IMR-90 (cell line): Measurements from ENCODE around the gene LYRM4. TPM values are rescaled to one million over a fixed set of nuclear protein-coding genes. Genes with fewer than 3 reads are reported as not detected.

ENCODE experiments used
- ATAC-seq: fragments of 200-7000 bp; cut with Tn5 transposase; 2 replicates; pipeline ENCODE4 v1.9.1; 2020; ENCODE audit warnings: low read depth, mild to moderate bottlenecking, moderate library complexity
- BruUV-seq: library from RNA; stranded (reverse); fragments of 400-500 nt; replicated peaks from 2 replicates; lab custom pipeline; 2021; lab: Mats Ljungman, UMichigan
- CTCF ChIA-PET: fragments of 300-600 bp; formaldehyde crosslinking; extraction: SDS; loops from one replicate; lab custom pipeline; 2021; ENCODE audit warnings: antibody characterized with exemption; lab: Yijun Ruan, JAX
- POLR2A ChIA-PET: fragments of 300-600 bp; sonication (Branson Sonifier 250); formaldehyde crosslinking; loops from one replicate; lab custom pipeline; 2022; ENCODE audit warnings: antibody characterized with exemption; ENCODE audit not compliant: unreplicated experiment; lab: Charles Lee
- DNase-seq: peaks from one replicate; pipeline ENCODE4 v3.0.0; 2013
- H2AFZ ChIP-seq: replicated peaks from 2 replicates; pipeline ENCODE3; 2013; ENCODE audit warnings: low read length, mild to moderate bottlenecking; ENCODE audit not compliant: poor library complexity
- H2AK5ac ChIP-seq: 2 replicates; pipeline ENCODE4 v1.6.1; 2013; ENCODE audit warnings: low read depth, low read length, inconsistent platforms
- H2AK9ac ChIP-seq: replicated peaks from 2 replicates; pipeline ENCODE3; 2013; ENCODE audit warnings: mild to moderate bottlenecking, low read depth, low read length, moderate library complexity; ENCODE audit not compliant: poor library complexity
- H2BK120ac ChIP-seq: 2 replicates; pipeline ENCODE4 v1.6.1; 2013; ENCODE audit warnings: low read depth, low read length, inconsistent platforms
- H2BK15ac ChIP-seq: 3 replicates; pipeline ENCODE4 v1.6.1; 2013; ENCODE audit warnings: low read depth, low read length, inconsistent platforms
- H2BK20ac ChIP-seq: 2 replicates; pipeline ENCODE4 v1.6.1; 2013; ENCODE audit warnings: low read depth, mild to moderate bottlenecking, inconsistent platforms, low read length, moderate library complexity
- H2BK5ac ChIP-seq: 2 replicates; pipeline ENCODE4 v1.6.1; 2013; ENCODE audit warnings: mild to moderate bottlenecking, low read depth, low read length, inconsistent platforms; ENCODE audit not compliant: poor library complexity, severe bottlenecking
- H3K14ac ChIP-seq: replicated peaks from 2 replicates; pipeline ENCODE4 v1.6.1; 2013; ENCODE audit warnings: low read depth, low read length, inconsistent platforms
- H3K18ac ChIP-seq: 2 replicates; pipeline ENCODE4 v1.6.1; 2013; ENCODE audit warnings: low read depth, low read length, control low read depth
- H3K23ac ChIP-seq: 2 replicates; pipeline ENCODE4 v1.6.1; 2013; ENCODE audit warnings: low read depth, low read length, inconsistent platforms
- H3K27ac ChIP-seq: 2 replicates; pipeline ENCODE4 v1.5.1; 2013; ENCODE audit warnings: mild to moderate bottlenecking, control low read depth, low read length; ENCODE audit not compliant: insufficient read depth
- H3K27me3 ChIP-seq: 2 replicates; pipeline ENCODE4 v1.6.1; 2013; ENCODE audit warnings: low read length; ENCODE audit not compliant: control insufficient read depth, insufficient read depth
- H3K36me3 ChIP-seq: 2 replicates; pipeline ENCODE4 v1.6.1; 2013; ENCODE audit warnings: low read length, mixed read lengths; ENCODE audit not compliant: control insufficient read depth, insufficient read depth
- H3K4ac ChIP-seq: 2 replicates; pipeline ENCODE4 v1.6.1; 2013; ENCODE audit warnings: low read depth, low read length, inconsistent platforms
- H3K4me1 ChIP-seq: 2 replicates; pipeline ENCODE4 v1.6.1; 2013; ENCODE audit warnings: low read length, mixed read lengths; ENCODE audit not compliant: control insufficient read depth, insufficient read depth
- H3K4me2 ChIP-seq: 2 replicates; pipeline ENCODE4 v1.6.1; 2013; ENCODE audit warnings: low read depth, mild to moderate bottlenecking, control low read depth, low read length, moderate library complexity
- H3K4me3 ChIP-seq: 2 replicates; pipeline ENCODE4 v1.5.1; 2013; ENCODE audit warnings: low read depth, mild to moderate bottlenecking, control low read depth, low read length, moderate library complexity; ENCODE audit not compliant: insufficient read depth
- H3K56ac ChIP-seq: 2 replicates; pipeline ENCODE4 v1.6.1; 2013; ENCODE audit warnings: low read length, inconsistent platforms; ENCODE audit not compliant: insufficient read depth; ENCODE audit errors: extremely low read depth
- H3K79me1 ChIP-seq, 2 experiments: 2 replicates each; pipeline ENCODE4 v1.6.1; 2013; ENCODE audit warnings: low read length in 2 of 2, inconsistent platforms in 1 of 2, low read depth in 1 of 2
- H3K9ac ChIP-seq: 2 replicates; pipeline ENCODE4 v1.6.1; 2013; ENCODE audit warnings: low read depth, low read length, control low read depth
- H3K9me1 ChIP-seq: 2 replicates; pipeline ENCODE4 v1.6.1; 2013; ENCODE audit warnings: low read length, inconsistent platforms; ENCODE audit not compliant: insufficient read depth
- H3K9me3 ChIP-seq: 2 replicates; pipeline ENCODE4 v1.6.1; 2013; ENCODE audit warnings: low read length; ENCODE audit not compliant: control insufficient read depth, insufficient read depth
- H4K20me1 ChIP-seq: 2 replicates; pipeline ENCODE4 v1.6.1; 2013; ENCODE audit warnings: low read length, inconsistent platforms; ENCODE audit not compliant: insufficient read depth
- H4K5ac ChIP-seq: 2 replicates; pipeline ENCODE4 v1.6.1; 2013; ENCODE audit warnings: mild to moderate bottlenecking, low read depth, low read length, control low read depth
- H4K8ac ChIP-seq, 2 experiments: 2 replicates each; pipeline ENCODE4 v1.6.1; 2013; ENCODE audit warnings: low read depth in 2 of 2, low read length in 2 of 2, control low read depth in 1 of 2, inconsistent platforms in 1 of 2
- H4K91ac ChIP-seq: 2 replicates; pipeline ENCODE4 v1.6.1; 2013; ENCODE audit warnings: low read depth, low read length, inconsistent platforms; ENCODE audit not compliant: insufficient read depth
- BHLHE40 ChIP-seq: fragments of 150-350 bp; IDR thresholded peaks from 2 replicates; pipeline ENCODE4 v1.6.1; 2016; ENCODE audit warnings: mild to moderate bottlenecking, low read depth, low read length
- CEBPB ChIP-seq: IDR thresholded peaks from 2 replicates; pipeline ENCODE4 v1.6.1; 2012; ENCODE audit warnings: low read depth, low read length, improper control_type of control experiment
- FOS ChIP-seq: fragments of 150-350 bp; IDR thresholded peaks from 2 replicates; pipeline ENCODE4 v1.6.1; 2016; ENCODE audit warnings: low read depth, low read length
- MAFK ChIP-seq: IDR thresholded peaks from 2 replicates; pipeline ENCODE4 v1.6.1; 2012; ENCODE audit warnings: low read depth, low read length, improper control_type of control experiment
- NFE2L2 ChIP-seq: fragments of 150-350 bp; IDR thresholded peaks from 2 replicates; pipeline ENCODE4 v1.6.1; 2016; ENCODE audit warnings: low read depth, mild to moderate bottlenecking, low read length
- RCOR1 ChIP-seq: IDR thresholded peaks from 2 replicates; pipeline ENCODE4 v1.6.1; 2012; ENCODE audit warnings: mild to moderate bottlenecking, low read length, improper control_type of control experiment; ENCODE audit not compliant: insufficient replicate concordance
- WGBS, 2 experiments: methylation state at CpG; one replicate each; pipeline versions ENCODE4 v1.1.5 to v1.1.7; 2013; ENCODE audit warnings: missing lambda C conversion rate in 2 of 2; ENCODE audit not compliant: insufficient read length in 1 of 2; ENCODE audit errors: extremely low coverage in 2 of 2; 5-methylcytosine and 5-hydroxymethylcytosine counted together
- dilution Hi-C: fragments of 300-500 bp; cut with HindIII; formaldehyde crosslinking; loops from one replicate; pipeline ENCODE4 v1.14.3; 2018; ENCODE audit warnings: low sequenced_read_pairs; ENCODE audit not compliant: unreplicated experiment
- in situ Hi-C: fragments of 300-500 bp; cut with MboI; formaldehyde crosslinking; loops from 3 replicates; pipeline ENCODE4 v1.14.3; 2019; ENCODE audit warnings: low sequenced_read_pairs, inconsistent platforms, mixed read lengths
- intact Hi-C: fragments of 100-400 bp; cut with micrococcal nuclease; formaldehyde crosslinking; loops from 2 replicates; pipeline ENCODE4 v1.10.0; 2022
- polyA plus RNA-seq, 3 experiments: library from polyadenylated mRNA; depleted of rRNA; stranded (reverse); fragments of >200 nt; gene quantifications; 2 replicates each; pipeline ENCODE4 v1.2.3, GENCODE V29; 2012; ENCODE audit warnings: low replicate concordance in 1 of 3
- total RNA-seq: library from RNA; depleted of rRNA; stranded (reverse); fragments of >200 nt; gene quantifications from 2 replicates; pipeline ENCODE4 v1.2.3, GENCODE V29; 2012

The LYRM4 gene
- total and polyA plus RNA-seq, 2 of the 4 experiments (the other 2 are of a cell fraction), result 11.5 to 26.6 TPM

- Histone ChIP-seq H2AFZ (no peak overlapping the region), H3K36me3 (no peaks in the 10 kb centered on the region), H3K23ac (no peak overlapping the region), H3K9me3 (no peaks in the 10 kb centered on the region), H3K18ac (no peak overlapping the region), H3K4me2 (peak overlapping the region; percentile 48; the same call in 1 of the 2 replicates), H3K4me1 (peaks cover 5% of the 10 kb centered on the region; the same call in 1 of the 2 replicates), H2BK15ac (no peak overlapping the region), H2BK20ac (no peak overlapping the region), H2AK9ac (no peak overlapping the region), H3K4me3 (no peak overlapping the region), H2BK120ac (no peak overlapping the region), H3K9ac (no peak overlapping the region), H3K9me1 (no peaks in the 10 kb centered on the region), H4K20me1 (peaks cover 15% of the 10 kb centered on the region; the same call in 1 of the 2 replicates), H3K14ac (no peak overlapping the region), H3K56ac (no peak overlapping the region), H4K8ac (no peak overlapping the region), H3K27ac (peak overlapping the region; percentile 19; the same call in 1 of the 2 replicates), H2AK5ac (no peak overlapping the region), H3K27me3 (peaks cover 60% of the 10 kb centered on the region), H2BK5ac (peak overlapping the region; percentile 83), H3K4ac (no peak overlapping the region), H3K79me1 (no peaks in the 10 kb centered on the region), H4K5ac (no peak overlapping the region), H4K91ac (no peak overlapping the region)
- TF ChIP-seq RCOR1, result peak; percentile 77
- peak; percentile 92 for TF ChIP-seq BHLHE40
- TF ChIP-seq CEBPB, result peak; percentile 92
- peak; percentile 86 for TF ChIP-seq FOS
- TF ChIP-seq MAFK, result 0 out of 2 replicates have a peak, but pooled peaks have one; percentile 17
- no peak for TF ChIP-seq NFE2L2
- BruUV-seq, result no TSS peak
- peak; percentile 98 for DNase-seq
- POLR2A ChIA-PET, result no interaction called here
- intact Hi-C loops (no loop called here), dilution Hi-C loops (no loop called here), in situ Hi-C loops (no loop called here)
- peak; percentile 94 for ATAC-seq
- CTCF ChIA-PET, result no interaction called here
- no CpG with 5 or more reads among the region's 3 CpGs for WGBS, 2 experiments
These were observed 166.4 kb downstream of the LYRM4 start for GRCh38 chr6:5094327-5094726.
